ENCODE measurements around the gene CDK11B. TPM values are rescaled to one million over a fixed set of nuclear protein-coding genes. Genes with fewer than 3 reads are reported as not detected.
"Not testable (repeated sequence)": the region's sequence is repeated elsewhere in the genome, so short reads cannot be mapped to it uniquely, and the experiment has no call there.

Gene CDK11B
- total RNA-seq, 1 donor from 2014 or later, result 5.6 TPM

- no peak for DNase-seq (ENCODE audit: low read depth in 2 of 2)
Measured at GRCh38 chr1:1599935-1600860, 58.6 kb downstream of the CDK11B start, which contains the start of gene FNDC10. Gene FNDC10, minus strand, starts transcription at chr1:1600135. Its CDS starts 120 bp downstream, at chr1:1600015.

DNA sequence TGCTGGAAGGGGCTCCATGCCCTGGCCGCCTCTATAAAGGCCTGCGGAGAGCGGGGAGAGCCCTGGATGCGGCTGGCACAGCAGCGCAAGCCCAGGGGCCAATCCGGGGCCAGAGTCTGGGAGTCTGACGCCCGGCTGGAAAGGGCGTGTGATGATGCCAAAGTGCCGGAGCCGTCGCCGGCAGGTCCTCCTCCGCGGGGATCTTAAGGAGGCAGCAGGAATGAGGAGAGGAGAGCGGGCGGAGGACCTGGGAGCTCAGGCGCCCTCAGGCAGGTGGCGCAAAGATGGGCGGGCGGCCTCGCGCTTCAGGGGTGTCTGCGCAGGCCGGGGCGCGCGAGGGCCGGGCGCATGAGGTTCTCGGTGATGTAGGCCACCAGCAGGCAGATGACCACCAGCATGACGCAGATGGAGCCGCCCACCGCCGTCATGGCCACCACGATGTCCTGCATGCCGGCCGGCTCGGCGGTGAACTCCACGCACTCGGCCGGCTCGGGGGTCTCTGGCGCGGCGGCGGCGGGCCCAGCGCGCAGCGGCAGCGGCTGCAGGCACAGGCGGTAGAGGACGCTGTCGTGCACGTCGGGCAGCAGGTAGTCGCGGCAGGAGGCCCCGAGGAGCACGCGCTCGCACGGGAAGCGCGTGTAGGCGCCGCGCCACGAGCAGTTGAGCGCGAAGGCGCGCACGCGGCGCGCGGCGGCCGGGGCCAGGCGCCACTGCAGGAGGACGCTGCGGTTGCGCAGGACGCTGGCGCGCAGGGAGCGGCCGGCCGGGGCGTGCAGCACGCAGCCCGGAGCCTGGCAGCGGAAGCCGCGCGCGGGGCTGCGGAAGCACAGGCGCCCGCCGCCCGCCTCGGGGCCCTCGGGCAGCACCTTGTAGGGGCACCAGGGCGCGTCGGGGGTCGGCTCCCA is 59.5 kb downstream of the CDK11B start:
- peak in 1 of 2 donors; percentile 45 for DNase-seq (ENCODE audit: low read depth in 2 of 2)

DNA sequence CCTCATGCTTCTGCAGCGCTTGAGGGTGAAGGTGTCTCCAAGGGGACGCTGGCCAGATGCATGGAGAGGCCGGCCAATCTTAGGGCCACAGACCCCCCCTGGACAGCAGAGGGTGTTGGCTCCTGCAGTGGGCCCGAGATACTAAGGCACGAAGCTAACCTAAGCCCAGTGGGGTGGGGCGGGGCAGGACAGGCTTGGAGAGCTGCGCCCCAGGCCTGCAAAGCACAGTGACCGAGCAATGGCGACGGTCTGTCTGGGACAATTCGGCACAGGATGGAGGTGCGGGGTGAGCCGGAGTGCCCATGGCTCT is 60.1 kb downstream of the CDK11B start:
- DNase-seq (ENCODE audit: low read depth in 2 of 2), result no peak

GRCh38 chr1:1598051-1598719 is 60.6 kb downstream of the CDK11B start:
- no peak for DNase-seq (ENCODE audit: low read depth in 2 of 2)

- no peak for DNase-seq (ENCODE audit: low read depth in 2 of 2)
Measured at GRCh38 chr1:1597275-1597930, 61.4 kb downstream of the CDK11B start.

GRCh38 chr1:1596493-1597274 is 62.1 kb downstream of the CDK11B start:
- no peak for DNase-seq (ENCODE audit: low read depth in 2 of 2)

GRCh38 chr1:1595341-1595740 is 63.5 kb downstream of the CDK11B start:
- not testable (repeated sequence) for DNase-seq (ENCODE audit: low read depth in 2 of 2)

DNA sequence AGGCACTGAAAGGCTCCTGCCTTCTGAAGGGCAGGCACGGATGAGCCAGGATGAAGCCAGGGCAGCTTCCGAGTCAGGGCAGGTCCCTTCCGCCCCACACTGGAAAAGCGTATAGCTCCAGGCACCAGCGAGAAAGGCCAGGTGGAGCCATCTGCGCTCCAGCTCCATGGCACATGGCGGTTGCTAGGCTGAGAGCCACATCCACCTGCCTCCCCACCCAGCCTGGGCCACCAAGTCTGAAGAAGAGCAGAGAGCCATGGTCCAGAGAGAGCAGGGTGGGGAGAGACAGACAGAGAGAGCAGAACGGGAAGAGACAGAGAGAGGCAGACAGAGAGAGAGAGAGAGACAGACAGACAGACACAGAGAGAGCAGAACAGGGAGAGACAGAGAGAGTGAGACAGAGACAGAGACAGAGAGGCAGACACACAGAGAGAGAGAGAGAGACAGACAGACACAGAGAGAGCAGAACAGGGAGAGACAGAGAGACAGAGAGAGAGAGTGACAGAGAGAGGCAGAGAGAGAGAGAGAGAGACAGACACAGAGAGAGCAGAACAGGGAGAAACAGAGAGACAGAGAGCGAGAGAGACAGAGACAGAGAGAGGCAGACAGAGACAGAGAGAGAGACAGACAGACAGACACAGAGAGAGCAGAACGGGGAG is 64.1 kb downstream of the CDK11B start:
- no peak for DNase-seq (ENCODE audit: low read depth in 2 of 2)

- DNase-seq (ENCODE audit: low read depth in 2 of 2), result no peak
Measured at GRCh38 chr1:1593834-1594601, 64.8 kb downstream of the CDK11B start.

GRCh38 chr1:1591452-1591851 is 67.4 kb downstream of the CDK11B start:
- no peak for DNase-seq (ENCODE audit: low read depth in 2 of 2)

Other genes starting within 250 kb of the CDK11B start
- gene ANKRD65, start 237.7 kb downstream of the CDK11B start, total RNA-seq, result 0.25 and 0.26 TPM in 2 replicates
- gene VWA1, start 223.3 kb downstream of the CDK11B start, total RNA-seq, result 6.9 and 7.7 TPM in 2 replicates
- 0.39 and 0.89 TPM in 2 replicates for gene ATAD3C, start 209.3 kb downstream of the CDK11B start, total RNA-seq
- 13.3 and 16.6 TPM in 2 replicates for gene ATAD3B, start 187.2 kb downstream of the CDK11B start, total RNA-seq
- 25.0 and 27.4 TPM in 2 replicates for gene ATAD3A, start 146.8 kb downstream of the CDK11B start, total RNA-seq
- 1.0 and 1.4 TPM in 2 replicates for gene TMEM240, start 118.4 kb downstream of the CDK11B start, total RNA-seq
- 48.9 and 65.9 TPM in 2 replicates for gene SSU72, start 84.1 kb downstream of the CDK11B start, total RNA-seq
- gene FNDC10, start 58.9 kb downstream of the CDK11B start, total RNA-seq, result 0.39 and 1.3 TPM in 2 replicates
- 21.4 and 40.1 TPM in 2 replicates for gene MIB2, start 43.5 kb downstream of the CDK11B start, total RNA-seq
- gene MMP23B, start 26.8 kb downstream of the CDK11B start, total RNA-seq, result 0.25 TPM in 1 of 2 replicates, not detected in the other
- gene SLC35E2B, start 33.8 kb upstream of the CDK11B start, total RNA-seq, result 15.7 and 32.0 TPM in 2 replicates
- gene CDK11A, start 65.4 kb upstream of the CDK11B start, total RNA-seq, result 2.8 and 11.4 TPM in 2 replicates
- 33.1 and 37.8 TPM in 2 replicates for gene NADK, start 119.5 kb upstream of the CDK11B start, total RNA-seq
- gene GNB1, start 232.1 kb upstream of the CDK11B start, total RNA-seq, result 72.4 and 119 TPM in 2 replicates